Activated CD8-positive, alpha-beta T cell treated with anti-CD3 and anti-CD28 coated beads for 36 hours (primary cell): ENCODE results near the gene MFN2. TPM values are rescaled to one million over a fixed set of nuclear protein-coding genes. Genes with fewer than 3 reads are reported as not detected.
"Not testable (repeated sequence)": the region's sequence is repeated elsewhere in the genome, so short reads cannot be mapped to it uniquely, and the experiment has no call there.

Experiments used
- ATAC-seq: fragments of 200-7000 bp; cut with Tn5 transposase; one replicate; pipeline ENCODE4 v1.10.0; 2021; ENCODE audit warnings: mild to moderate bottlenecking, moderate library complexity
- CTCF ChIA-PET: fragments of 350-600 bp; sonication (Branson Sonifier 250); formaldehyde crosslinking; loops from one replicate; lab custom pipeline; 2021; ENCODE audit warnings: antibody characterized with exemption; lab: Charles Lee
- POLR2A ChIA-PET: fragments of 350-600 bp; sonication (Branson Sonifier 250); formaldehyde crosslinking; loops from one replicate; lab custom pipeline; 2021; ENCODE audit warnings: antibody characterized with exemption; lab: Charles Lee
- DNase-seq: peaks from one replicate; pipeline ENCODE4 v3.0.0-alpha.2; 2020
- H3K27ac Mint-ChIP-seq: one replicate; pipeline ENCODE4 v1.8.0; 2021; ENCODE audit warnings: mild to moderate bottlenecking, mixed read lengths
- H3K27me3 Mint-ChIP-seq: one replicate; pipeline ENCODE4 v1.8.0; 2021; ENCODE audit warnings: mixed read lengths
- H3K36me3 Mint-ChIP-seq: one replicate; pipeline ENCODE4 v1.8.0; 2021; ENCODE audit warnings: low read depth, mixed read lengths
- H3K4me1 Mint-ChIP-seq: one replicate; pipeline ENCODE4 v1.8.0; 2021; ENCODE audit warnings: low read depth, mixed read lengths
- H3K4me3 Mint-ChIP-seq: one replicate; pipeline ENCODE4 v1.8.0; 2021; ENCODE audit warnings: mild to moderate bottlenecking, moderate library complexity, mixed read lengths
- H3K9me3 Mint-ChIP-seq: one replicate; pipeline ENCODE4 v1.8.0; 2021; ENCODE audit warnings: mixed read lengths
- intact Hi-C: fragments of 100-400 bp; cut with micrococcal nuclease; formaldehyde crosslinking; loops from one replicate; pipeline ENCODE4 v1.10.0; 2022
- total RNA-seq, 2 experiments: library from RNA; stranded (reverse); gene quantifications; one replicate each; pipeline ENCODE4 v1.2.3, GENCODE V29; 2021
- TF ChIP-seq, protein P1 (sequence below): fragments of 200-600 bp; IDR thresholded peaks from one replicate; pipeline ENCODE4 v1.8.0; 2022; ENCODE audit warnings: antibody characterized with exemption, mild to moderate bottlenecking

Gene MFN2
- total RNA-seq, 2 experiments from 2014 or later: 51.0 to 51.1 TPM

DNA sequence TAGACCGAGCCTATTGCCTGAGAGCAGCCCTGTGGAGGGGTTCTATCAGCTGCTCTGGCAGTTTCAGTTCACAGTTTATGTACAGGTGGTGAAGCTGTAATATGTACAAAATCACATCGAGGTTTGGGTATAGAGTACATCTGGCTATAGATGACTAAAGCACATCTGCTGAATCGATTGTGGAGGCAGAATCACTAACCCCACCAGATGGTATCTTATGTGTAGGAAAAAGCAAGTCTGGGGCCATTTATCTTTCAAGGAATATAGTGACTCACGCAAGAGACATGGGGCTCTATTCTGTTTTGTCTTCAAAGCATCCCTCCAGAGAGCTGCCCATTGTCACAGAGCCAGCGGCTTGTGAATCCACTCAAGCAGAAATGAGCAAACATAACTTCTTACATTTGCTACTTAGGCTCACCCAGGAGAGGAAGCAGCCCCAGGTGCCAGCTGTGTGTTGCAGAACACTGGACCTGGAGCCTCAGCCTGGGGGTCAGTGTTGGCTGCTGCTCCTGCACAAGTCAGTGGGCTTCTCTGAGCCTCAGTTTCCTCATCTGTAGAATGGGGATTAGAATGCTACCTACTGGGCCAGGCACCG, 60.3 kb downstream of the MFN2 start:
- Mint-ChIP-seq H3K4me3 (no peak overlapping the region), H3K27ac (no peak overlapping the region), H3K36me3 (no peaks in the 10 kb centered on the region), H3K9me3 (no peaks in the 10 kb centered on the region), H3K4me1 (peaks cover 12% of the 10 kb centered on the region), H3K27me3 (peaks cover 12% of the 10 kb centered on the region)
- ATAC-seq (peak; percentile 81), DNase-seq (peak; percentile 35)
- ChIA-PET CTCF (interaction anchor here (0.6 to 4.6 kb wide), 4 partner anchors 27 to 84 kb away, joined by 3 to 18 read pairs (median 3); no protein-coding TSS in a partner anchor), POLR2A (interaction anchor here (0.9 to 6.6 kb wide), 2 partner anchors 14 to 132 kb away, joined by 6 to 49 read pairs; no protein-coding TSS in a partner anchor)
- intact Hi-C loops: no loop called here
- TF ChIP-seq, protein P1, sequence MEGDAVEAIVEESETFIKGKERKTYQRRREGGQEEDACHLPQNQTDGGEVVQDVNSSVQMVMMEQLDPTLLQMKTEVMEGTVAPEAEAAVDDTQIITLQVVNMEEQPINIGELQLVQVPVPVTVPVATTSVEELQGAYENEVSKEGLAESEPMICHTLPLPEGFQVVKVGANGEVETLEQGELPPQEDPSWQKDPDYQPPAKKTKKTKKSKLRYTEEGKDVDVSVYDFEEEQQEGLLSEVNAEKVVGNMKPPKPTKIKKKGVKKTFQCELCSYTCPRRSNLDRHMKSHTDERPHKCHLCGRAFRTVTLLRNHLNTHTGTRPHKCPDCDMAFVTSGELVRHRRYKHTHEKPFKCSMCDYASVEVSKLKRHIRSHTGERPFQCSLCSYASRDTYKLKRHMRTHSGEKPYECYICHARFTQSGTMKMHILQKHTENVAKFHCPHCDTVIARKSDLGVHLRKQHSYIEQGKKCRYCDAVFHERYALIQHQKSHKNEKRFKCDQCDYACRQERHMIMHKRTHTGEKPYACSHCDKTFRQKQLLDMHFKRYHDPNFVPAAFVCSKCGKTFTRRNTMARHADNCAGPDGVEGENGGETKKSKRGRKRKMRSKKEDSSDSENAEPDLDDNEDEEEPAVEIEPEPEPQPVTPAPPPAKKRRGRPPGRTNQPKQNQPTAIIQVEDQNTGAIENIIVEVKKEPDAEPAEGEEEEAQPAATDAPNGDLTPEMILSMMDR: no peak

DNA sequence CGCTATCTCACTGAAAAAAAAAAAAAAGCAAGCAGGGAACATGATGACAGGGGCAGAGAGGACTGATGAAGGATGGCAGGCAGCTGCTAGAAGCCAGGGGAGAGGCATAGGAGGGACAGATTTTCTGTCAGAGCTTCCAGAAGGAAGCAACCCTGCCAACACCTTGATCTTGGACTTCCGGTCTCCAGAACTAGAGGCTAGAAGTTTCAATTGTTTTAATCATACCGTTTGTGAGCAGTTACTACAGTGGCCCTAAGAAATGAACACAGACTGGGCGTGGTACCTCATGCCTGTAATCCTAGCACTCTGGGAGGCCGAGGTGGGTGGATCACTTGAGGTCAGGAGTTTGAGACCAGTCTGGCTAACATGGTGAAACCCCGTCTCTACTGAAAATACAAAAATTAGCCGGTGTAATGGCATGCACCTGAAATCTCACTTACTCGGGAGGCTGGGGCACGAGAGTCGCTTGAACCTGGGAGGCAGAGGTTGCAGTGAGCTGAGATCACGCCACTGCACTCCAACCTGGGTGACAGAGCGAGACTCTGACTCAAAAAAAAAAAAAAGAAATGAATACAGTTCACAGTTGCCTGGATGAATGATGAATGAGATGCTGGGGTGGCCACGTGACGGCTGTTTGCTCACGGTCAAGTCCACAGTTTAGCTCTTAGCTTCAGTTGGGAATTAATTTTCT, 64.1 kb downstream of the MFN2 start:
- ChIA-PET CTCF (interaction anchor here (1.1 to 1.3 kb wide), 2 partner anchors 10 to 35 kb away, joined by 3 to 5 read pairs; no protein-coding TSS in a partner anchor), POLR2A (interaction anchor here (5.6 to 6.5 kb wide), 2 partner anchors 14 to 135 kb away, joined by 40 to 72 read pairs; no protein-coding TSS in a partner anchor)
- H3K9me3 Mint-ChIP-seq, H3K27ac Mint-ChIP-seq, ATAC-seq, H3K4me1 Mint-ChIP-seq, H3K4me3 Mint-ChIP-seq, H3K36me3 Mint-ChIP-seq, intact Hi-C loops: not testable (repeated sequence)
- DNase-seq: peak; percentile 37
- peaks cover 17% of the 10 kb centered on the region for H3K27me3 Mint-ChIP-seq

DNA sequence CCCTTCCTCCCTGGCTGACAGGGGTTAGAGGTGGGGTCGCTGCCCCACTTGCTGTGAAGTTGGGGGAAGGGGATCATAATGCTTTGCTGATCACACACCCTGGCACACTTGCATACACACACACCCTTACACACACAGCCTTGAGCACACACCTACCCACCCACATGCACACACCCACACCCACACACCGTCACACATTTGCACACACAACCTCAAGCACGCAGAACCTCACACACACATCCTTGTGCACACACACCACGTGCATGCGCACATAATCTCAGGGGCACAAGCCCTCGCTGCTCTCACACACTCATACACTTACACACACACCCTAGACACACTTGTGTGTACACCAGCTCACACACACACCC, 66.5 kb downstream of the MFN2 start:
- no peak overlapping the region for H3K27ac Mint-ChIP-seq
- no peak overlapping the region for H3K4me3 Mint-ChIP-seq
- DNase-seq: no peak
- H3K9me3 Mint-ChIP-seq: no peaks in the 10 kb centered on the region
- POLR2A ChIA-PET: interaction anchor here (0.6 to 6.5 kb wide), 8 partner anchors 10 to 612 kb away, joined by 3 to 72 read pairs (median 3); no protein-coding TSS in a partner anchor
- TF ChIP-seq, protein P1: no peak
- intact Hi-C loops: no loop called here
- CTCF ChIA-PET: interaction anchor here (1.0 to 1.7 kb wide), 9 partner anchors 9 to 208 kb away, joined by 3 to 7 read pairs (median 4); partner anchors contain the start of genes MIIP and TNFRSF8
- H3K27me3 Mint-ChIP-seq: peaks cover 20% of the 10 kb centered on the region
- peaks cover 6% of the 10 kb centered on the region for H3K4me1 Mint-ChIP-seq
- no peaks in the 10 kb centered on the region for H3K36me3 Mint-ChIP-seq
- ATAC-seq: no peak

DNA sequence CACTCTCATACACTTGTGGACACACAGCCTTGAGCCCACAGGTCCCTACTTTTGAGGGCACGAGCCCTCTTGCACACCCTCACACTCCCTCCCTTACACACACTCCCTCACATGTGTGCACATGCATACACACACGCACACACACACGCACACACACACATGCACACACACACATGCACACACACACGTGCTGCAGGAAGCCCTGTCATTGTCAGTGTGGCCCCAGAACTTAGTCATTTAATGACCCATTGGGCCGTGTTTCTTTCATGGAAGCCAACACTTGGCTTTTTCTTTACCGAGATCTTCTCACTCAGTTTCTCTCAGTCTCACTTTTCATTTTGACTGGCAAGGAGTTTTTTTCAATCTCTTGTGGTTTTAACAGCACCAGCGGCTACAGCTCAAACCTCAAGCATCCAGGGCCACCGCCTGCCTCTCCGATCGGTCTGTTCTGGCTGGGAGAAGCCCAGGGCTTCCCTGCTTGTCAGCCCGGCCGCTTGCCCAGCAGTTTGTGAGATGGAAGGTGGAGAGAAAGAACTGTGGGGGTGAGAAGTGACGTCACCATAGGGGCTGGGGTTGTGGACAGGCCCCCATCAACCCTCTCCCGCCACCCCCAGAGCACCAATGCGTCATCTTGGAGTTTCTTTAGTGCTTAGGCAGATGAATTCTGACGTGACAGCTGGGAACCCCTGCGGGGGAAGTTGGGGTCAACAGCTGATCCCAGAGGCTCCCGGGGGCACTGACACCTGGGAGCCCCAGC, 67.1 kb downstream of the MFN2 start:
- POLR2A ChIA-PET: interaction anchor here (0.6 to 6.5 kb wide), 7 partner anchors 10 to 611 kb away, joined by 3 to 72 read pairs (median 3); no protein-coding TSS in a partner anchor
- CTCF ChIA-PET: interaction anchor here (0.6 to 1.7 kb wide), 11 partner anchors 8 to 209 kb away, joined by 3 to 7 read pairs (median 4); partner anchors contain the start of gene TNFRSF8
- H3K36me3 Mint-ChIP-seq: no peaks in the 10 kb centered on the region
- DNase-seq (peak; percentile 85), ATAC-seq (peak; percentile 81)
- intact Hi-C loops: no loop called here
- H3K4me3 Mint-ChIP-seq: no peak overlapping the region
- TF ChIP-seq, protein P1: no peak
- H3K9me3 Mint-ChIP-seq: no peaks in the 10 kb centered on the region
- peaks cover 11% of the 10 kb centered on the region for H3K4me1 Mint-ChIP-seq
- peaks cover 20% of the 10 kb centered on the region for H3K27me3 Mint-ChIP-seq
- no peak overlapping the region for H3K27ac Mint-ChIP-seq

DNA sequence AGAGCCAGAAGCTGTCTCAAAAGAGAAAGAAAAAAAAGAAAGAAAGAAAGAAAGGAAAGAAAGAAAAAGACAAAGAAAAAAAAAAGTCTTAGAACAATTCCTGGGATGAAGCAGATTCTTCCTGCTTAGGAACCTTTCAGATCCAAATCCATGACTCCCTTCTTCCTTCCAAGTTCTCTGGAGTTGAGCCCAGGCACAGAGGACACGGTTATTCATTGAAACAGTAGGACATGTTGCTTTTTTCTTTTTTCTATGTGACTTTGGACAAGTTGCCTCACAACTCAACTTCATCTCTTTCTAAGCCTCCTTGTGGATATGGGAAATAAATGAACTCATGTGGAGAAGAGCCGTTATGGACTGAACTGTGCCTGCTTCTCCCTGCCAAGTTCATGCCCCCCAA, 68.1 kb downstream of the MFN2 start:
- POLR2A ChIA-PET: interaction anchor here (5.6 to 6.5 kb wide), 2 partner anchors 10 to 139 kb away, joined by 40 to 72 read pairs; no protein-coding TSS in a partner anchor
- intact Hi-C loops: no loop called here

More for the DNA sequence above, 68.1 kb downstream of the MFN2 start:
- peaks cover 22% of the 10 kb centered on the region for H3K27me3 Mint-ChIP-seq
- ATAC-seq (no peak), DNase-seq (no peak)
- H3K4me3 Mint-ChIP-seq: no peak overlapping the region
- no peaks in the 10 kb centered on the region for H3K36me3 Mint-ChIP-seq
- CTCF ChIA-PET: interaction anchor here (1.4 kb wide), 2 partner anchors 15 to 30 kb away, joined by 3 to 7 read pairs; partner anchors contain the start of gene TNFRSF8
- TF ChIP-seq, protein P1: no peak
- no peak overlapping the region for H3K27ac Mint-ChIP-seq
- H3K9me3 Mint-ChIP-seq: no peaks in the 10 kb centered on the region
- peaks cover 17% of the 10 kb centered on the region for H3K4me1 Mint-ChIP-seq
